ENCODE data around the gene RENBP. TPM values are rescaled to one million over a fixed set of nuclear protein-coding genes. Genes with fewer than 3 reads are reported as not detected.

Gene RENBP
- total RNA-seq = 1.0 and 3.6 TPM in 2 replicates

DNA sequence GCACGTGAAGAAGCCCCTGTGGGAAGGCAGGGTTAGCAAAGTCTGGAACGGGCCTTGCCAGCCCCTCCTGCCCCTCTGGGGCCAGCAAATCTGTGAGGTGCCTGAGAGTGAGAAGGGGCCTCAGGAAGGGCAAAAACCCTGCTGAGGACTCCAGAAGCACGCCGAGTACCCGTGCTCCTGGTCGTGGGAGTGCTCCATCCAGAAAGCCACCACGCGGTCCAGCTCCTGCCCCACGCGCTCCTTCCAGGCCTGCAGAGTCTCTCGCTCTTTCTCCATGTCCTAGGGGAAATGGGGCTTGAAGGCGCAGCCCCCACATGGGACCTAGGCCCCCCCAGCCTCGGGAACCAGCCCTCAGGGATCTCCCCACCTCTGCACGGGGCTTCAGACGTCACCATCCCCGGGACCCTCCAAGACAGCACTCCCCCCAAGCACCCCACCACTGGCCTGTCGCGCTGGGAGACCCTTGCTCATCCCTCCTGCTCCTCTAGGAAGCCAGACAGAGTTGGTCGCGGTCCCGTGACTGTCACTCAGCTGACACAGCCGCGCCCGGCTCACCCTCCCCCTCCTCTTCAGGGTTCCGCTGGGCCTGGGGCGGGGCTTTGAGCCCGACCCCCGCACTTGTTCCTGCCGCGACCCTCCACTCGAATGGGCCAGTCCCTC is at the start of gene RENBP:
Gene RENBP (minus strand): TSS at position 504 of the 660 bp plus-strand sequence. CDS start 33 bp downstream, at position 471.

GRCh38 chrX:153972368-153973126 is 28.1 kb upstream of the RENBP start, which contains the start of gene TMEM187:
Gene TMEM187 (plus strand): TSS chrX:153972754. CDS start chrX:153982063, 9,309 bp downstream.

GRCh38 chrX:153971450-153972367 is 27.3 kb upstream of the RENBP start, which contains the start of gene HCFC1:
Gene HCFC1 (minus strand): TSS chrX:153971818. CDS start chrX:153970840, 978 bp downstream.

DNA sequence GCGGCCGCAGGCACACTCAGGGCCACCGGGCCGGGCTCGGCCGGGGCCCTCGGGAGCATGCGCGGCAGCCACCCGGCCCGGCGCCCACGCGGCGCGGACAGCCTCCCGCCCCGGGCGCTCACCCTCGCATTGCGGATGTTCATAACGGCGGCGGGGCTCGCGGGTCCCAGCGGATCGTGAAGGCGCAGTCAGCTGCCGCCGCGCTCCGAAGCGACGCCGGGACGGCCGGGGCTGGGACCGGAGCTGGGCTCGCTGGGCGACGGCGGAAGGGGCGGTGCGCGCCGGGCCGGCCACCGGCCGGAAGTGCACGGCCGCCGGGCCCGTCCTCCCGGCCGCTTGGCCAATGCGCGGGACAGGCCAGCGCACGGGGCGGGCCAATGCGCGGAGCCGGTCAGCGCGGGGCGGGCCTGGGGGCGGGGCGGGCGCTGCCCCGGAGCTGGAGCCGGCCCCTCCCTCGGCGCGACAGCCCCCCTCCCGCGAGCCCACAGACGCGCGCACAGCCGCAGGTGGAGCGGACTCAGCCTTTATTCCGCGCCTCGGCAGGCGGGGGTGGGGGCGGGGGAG is 9.6 kb downstream of the RENBP start, which contains the start of gene NAA10:
Gene NAA10 (minus strand): TSS at position 276 of the 564 bp plus-strand sequence. CDS start 133 bp downstream, at position 143.

DNA sequence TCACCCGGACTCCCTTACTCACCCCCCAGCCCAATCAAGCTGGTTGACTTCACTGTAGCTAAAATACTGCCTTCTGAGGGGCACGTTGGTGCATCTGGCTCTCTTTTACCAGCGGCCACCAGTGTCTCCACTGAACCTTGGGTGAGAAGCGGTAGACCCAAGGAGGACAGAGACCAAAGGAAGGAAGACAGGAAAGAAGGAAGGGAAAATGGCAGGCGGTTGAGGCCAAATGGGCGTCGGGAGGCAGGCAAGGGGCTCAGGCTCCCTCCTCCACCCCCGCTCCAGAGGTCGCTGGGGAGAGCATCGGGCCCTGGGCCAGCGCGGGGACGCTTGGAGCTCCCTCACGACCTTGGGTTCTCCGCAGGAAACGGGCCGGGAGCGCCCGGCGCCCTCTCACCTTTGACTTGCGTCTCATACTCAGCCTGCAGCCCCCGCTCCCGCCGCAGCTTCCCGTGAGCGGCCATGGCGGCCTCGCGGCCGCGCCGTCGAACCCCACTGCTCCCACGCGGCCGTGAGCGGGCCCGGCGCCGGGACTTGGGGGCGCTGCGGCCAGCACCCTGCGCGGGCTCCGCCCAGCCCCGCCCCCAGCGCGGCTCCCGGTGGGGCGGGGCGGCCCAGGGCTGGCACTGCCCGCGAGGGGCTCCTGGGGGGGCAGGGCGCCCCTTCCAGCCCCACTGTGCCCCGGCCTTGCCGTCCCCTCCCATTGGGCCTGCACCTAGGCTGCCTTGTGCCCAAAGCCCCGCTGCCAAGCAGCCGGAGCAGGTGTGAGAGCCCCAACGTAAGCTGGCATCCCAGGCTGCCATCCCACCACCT is 18.5 kb downstream of the RENBP start, which contains the start of gene ARHGAP4:
Gene ARHGAP4 (minus strand): TSS at position 526 of the 813 bp plus-strand sequence. CDS start 62 bp downstream, at position 464.

GRCh38 chrX:153903991-153904957 is 40.2 kb downstream of the RENBP start, which contains the start of gene AVPR2:
Gene AVPR2 (plus strand): TSS chrX:153904673. CDS start chrX:153905146, 473 bp downstream.

DNA sequence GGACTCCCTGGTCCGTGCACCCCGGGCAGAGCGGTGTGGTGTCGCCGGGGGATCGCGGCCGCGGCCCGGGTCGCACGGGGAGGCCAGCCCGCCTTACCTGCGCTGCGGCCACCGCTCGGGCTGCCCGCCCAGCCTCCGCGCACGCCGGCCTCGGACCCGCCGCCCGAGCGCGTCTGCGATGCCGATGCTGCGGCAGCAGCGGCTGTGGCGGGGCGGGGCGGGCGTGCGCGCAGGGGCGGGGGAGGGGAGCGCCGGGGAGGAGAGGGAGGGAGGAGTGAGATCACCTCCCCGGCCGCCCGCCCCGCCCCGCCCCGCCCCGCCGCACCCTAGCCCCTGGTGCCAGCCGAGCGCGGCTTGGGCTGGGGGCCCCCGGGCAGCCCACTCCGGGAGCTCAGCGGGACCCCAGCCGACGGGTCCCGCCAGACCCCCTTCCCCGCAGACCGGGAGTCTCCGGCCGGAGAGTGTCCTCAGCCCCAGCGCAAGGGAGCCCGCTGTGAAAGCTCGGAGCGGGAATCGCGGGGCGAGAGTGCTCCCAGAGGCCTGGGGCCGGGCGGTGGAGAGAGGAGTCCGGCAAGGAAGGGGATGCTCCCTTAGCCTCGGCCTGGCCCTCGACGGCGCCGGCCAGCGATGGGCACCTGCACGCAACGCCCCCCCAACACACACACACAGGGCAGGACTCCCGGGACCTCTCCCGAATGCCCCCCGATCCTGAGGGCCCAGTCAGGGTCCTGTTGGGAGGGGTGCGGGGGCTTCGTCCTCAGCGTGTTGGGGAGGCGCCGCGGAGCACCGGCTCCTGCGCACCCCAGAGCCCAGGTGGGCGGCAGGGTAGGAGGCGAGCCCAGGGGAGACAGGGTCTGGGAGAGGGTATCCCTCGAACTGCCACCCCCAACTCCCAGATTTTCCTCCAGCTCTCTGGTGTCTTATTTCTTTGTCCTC is 58.2 kb downstream of the RENBP start, which contains the start of gene L1CAM:
Gene L1CAM (minus strand): TSS at position 206 of the 936 bp plus-strand sequence. CDS start 10,337 bp downstream, outside the sequence.

Other genes with a start within 250 kb of the RENBP start
- gene BCAP31, start 220.3 kb downstream of the RENBP start, total RNA-seq = 229 and 239 TPM in 2 replicates
- 1.0 and 4.3 TPM in 2 replicates for gene ABCD1, start 219.8 kb downstream of the RENBP start, total RNA-seq
- gene PLXNB3, start 180.4 kb downstream of the RENBP start, total RNA-seq = 2.7 and 28.8 TPM in 2 replicates
- gene SRPK3, start 163.6 kb downstream of the RENBP start, total RNA-seq = under 0.01 and 0.14 TPM in 2 replicates
- 22.9 and 38.8 TPM in 2 replicates for gene IDH3G, start 150.3 kb downstream of the RENBP start, total RNA-seq
- 71.8 and 132 TPM in 2 replicates for gene SSR4, start 150.0 kb downstream of the RENBP start, total RNA-seq
- gene PDZD4, start 114.1 kb downstream of the RENBP start, total RNA-seq = 0.36 TPM in 1 of 2 replicates, not detected in the other
- gene L1CAM, start 58.5 kb downstream of the RENBP start, total RNA-seq = 2.1 and 6.3 TPM in 2 replicates
- not detected in 2 replicates for gene AVPR2, start 40.0 kb downstream of the RENBP start, total RNA-seq
- 0.68 and 1.4 TPM in 2 replicates for gene ARHGAP4, start 18.4 kb downstream of the RENBP start, total RNA-seq
- gene NAA10, start 9.6 kb downstream of the RENBP start, total RNA-seq = 51.6 and 54.3 TPM in 2 replicates
- 8.9 and 26.0 TPM in 2 replicates for gene HCFC1, start 27.2 kb upstream of the RENBP start, total RNA-seq
- 5.1 and 7.5 TPM in 2 replicates for gene TMEM187, start 28.1 kb upstream of the RENBP start, total RNA-seq
- gene IRAK1, start 75.3 kb upstream of the RENBP start, total RNA-seq = 127 and 144 TPM in 2 replicates
- 18.1 and 22.6 TPM in 2 replicates for gene MECP2, start 153.1 kb upstream of the RENBP start, total RNA-seq
- gene OPN1LW, start 199.6 kb upstream of the RENBP start, total RNA-seq = not detected in 2 replicates
- gene OPN1MW, start 238.0 kb upstream of the RENBP start, total RNA-seq = not detected in 2 replicates

Measured in nasal cavity respiratory epithelium epithelial cell of viscerocranial mucosa (primary cell).